Endothelial cell (in vitro differentiated cells): ENCODE data around the gene VAV2. TPM values are rescaled to one million over a fixed set of nuclear protein-coding genes. Genes with fewer than 3 reads are reported as not detected.
"Not testable (repeated sequence)": the region's sequence is repeated elsewhere in the genome, so short reads cannot be mapped to it uniquely, and the experiment has no call there.

ENCODE experiments used
- DNase-seq: peaks from one replicate; pipeline ENCODE4 v3.0.0; 2021; ENCODE audit warnings: low spot score
- H3K27ac Mint-ChIP-seq: one replicate; pipeline ENCODE4 v1.8.0; 2021; ENCODE audit warnings: mixed read lengths, inconsistent platforms; ENCODE audit not compliant: unreplicated experiment
- H3K27me3 Mint-ChIP-seq: one replicate; pipeline ENCODE4 v1.8.0; 2021; ENCODE audit warnings: mild to moderate bottlenecking, moderate library complexity, mixed read lengths, inconsistent platforms; ENCODE audit not compliant: unreplicated experiment
- H3K36me3 Mint-ChIP-seq: one replicate; pipeline ENCODE4 v1.8.0; 2021; ENCODE audit warnings: mild to moderate bottlenecking, low read depth, mixed read lengths, inconsistent platforms; ENCODE audit not compliant: unreplicated experiment
- H3K4me1 Mint-ChIP-seq: one replicate; pipeline ENCODE4 v1.8.0; 2021; ENCODE audit warnings: mild to moderate bottlenecking, mixed read lengths, inconsistent platforms; ENCODE audit not compliant: unreplicated experiment
- H3K4me3 Mint-ChIP-seq: one replicate; pipeline ENCODE4 v1.8.0; 2021; ENCODE audit warnings: mild to moderate bottlenecking, mixed read lengths, inconsistent platforms; ENCODE audit not compliant: unreplicated experiment
- H3K9me3 Mint-ChIP-seq: one replicate; pipeline ENCODE4 v1.8.0; 2021; ENCODE audit warnings: mixed read lengths, inconsistent platforms; ENCODE audit not compliant: unreplicated experiment
- total RNA-seq: library from RNA; stranded (reverse); fragmentation: NEBNext Ultra II Directional; extraction: Animal tissue kit (Norgen Biotek cat#: 25700); gene quantifications from one replicate; pipeline ENCODE4 v1.2.1, GENCODE V29; 2021; ENCODE audit not compliant: unreplicated experiment
- TF ChIP-seq, protein P1 (sequence below): fragments of 200-600 bp; sonication (generic); IDR thresholded peaks from one replicate; pipeline ENCODE4 v1.5.0; 2021; ENCODE audit warnings: antibody characterized with exemption; ENCODE audit not compliant: unreplicated experiment

The VAV2 gene
- total RNA-seq, 1 donor from 2014 or later: 27.2 TPM

- Mint-ChIP-seq H3K36me3 (peaks cover 39% of the 10 kb centered on the region), H3K27ac (no peak overlapping the region), H3K27me3 (peaks cover 3% of the 10 kb centered on the region), H3K4me3 (no peak overlapping the region), H3K9me3 (peaks cover 7% of the 10 kb centered on the region), H3K4me1 (peaks cover 11% of the 10 kb centered on the region)
- TF ChIP-seq, protein P1, sequence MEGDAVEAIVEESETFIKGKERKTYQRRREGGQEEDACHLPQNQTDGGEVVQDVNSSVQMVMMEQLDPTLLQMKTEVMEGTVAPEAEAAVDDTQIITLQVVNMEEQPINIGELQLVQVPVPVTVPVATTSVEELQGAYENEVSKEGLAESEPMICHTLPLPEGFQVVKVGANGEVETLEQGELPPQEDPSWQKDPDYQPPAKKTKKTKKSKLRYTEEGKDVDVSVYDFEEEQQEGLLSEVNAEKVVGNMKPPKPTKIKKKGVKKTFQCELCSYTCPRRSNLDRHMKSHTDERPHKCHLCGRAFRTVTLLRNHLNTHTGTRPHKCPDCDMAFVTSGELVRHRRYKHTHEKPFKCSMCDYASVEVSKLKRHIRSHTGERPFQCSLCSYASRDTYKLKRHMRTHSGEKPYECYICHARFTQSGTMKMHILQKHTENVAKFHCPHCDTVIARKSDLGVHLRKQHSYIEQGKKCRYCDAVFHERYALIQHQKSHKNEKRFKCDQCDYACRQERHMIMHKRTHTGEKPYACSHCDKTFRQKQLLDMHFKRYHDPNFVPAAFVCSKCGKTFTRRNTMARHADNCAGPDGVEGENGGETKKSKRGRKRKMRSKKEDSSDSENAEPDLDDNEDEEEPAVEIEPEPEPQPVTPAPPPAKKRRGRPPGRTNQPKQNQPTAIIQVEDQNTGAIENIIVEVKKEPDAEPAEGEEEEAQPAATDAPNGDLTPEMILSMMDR: no peak
- no peak for DNase-seq
Observed at GRCh38 chr9:133768859-133769510, 223.1 kb downstream of the VAV2 start.

- TF ChIP-seq, protein P1: no peak
- DNase-seq: no peak
- H3K9me3 Mint-ChIP-seq: peaks cover 7% of the 10 kb centered on the region
- H3K4me1 Mint-ChIP-seq: peaks cover 11% of the 10 kb centered on the region
- H3K27me3 Mint-ChIP-seq: peaks cover 3% of the 10 kb centered on the region
- H3K36me3 Mint-ChIP-seq: peaks cover 41% of the 10 kb centered on the region
- H3K4me3 Mint-ChIP-seq: no peak overlapping the region
- no peak overlapping the region for H3K27ac Mint-ChIP-seq
Observed at GRCh38 chr9:133768371-133768858, 223.7 kb downstream of the VAV2 start.

DNA sequence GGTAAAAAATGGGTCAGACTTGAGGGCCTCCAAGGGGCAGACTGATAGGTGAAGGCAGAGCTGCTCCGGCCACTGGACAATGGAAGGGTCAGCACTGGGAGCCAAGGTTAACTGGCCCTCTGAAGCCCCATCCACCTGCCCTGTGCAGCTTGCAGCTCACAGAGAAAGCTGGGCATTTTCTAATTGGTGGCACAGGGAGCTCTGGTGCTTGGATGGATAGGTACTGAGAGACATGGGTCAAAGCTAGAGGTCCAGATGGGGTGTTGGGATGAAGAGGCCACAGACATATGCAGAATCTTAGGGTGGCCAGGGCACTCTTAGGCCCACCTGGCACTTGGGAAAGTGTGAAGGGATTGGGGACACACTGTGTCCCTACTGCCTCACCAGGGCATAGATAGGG, 224.5 kb downstream of the VAV2 start:
- peaks cover 11% of the 10 kb centered on the region for H3K4me1 Mint-ChIP-seq
- TF ChIP-seq, protein P1: no peak
- no peak overlapping the region for H3K27ac Mint-ChIP-seq
- H3K4me3 Mint-ChIP-seq: no peak overlapping the region
- H3K9me3 Mint-ChIP-seq: peaks cover 7% of the 10 kb centered on the region
- peaks cover 41% of the 10 kb centered on the region for H3K36me3 Mint-ChIP-seq
- peaks cover 3% of the 10 kb centered on the region for H3K27me3 Mint-ChIP-seq
- DNase-seq: no peak

DNA sequence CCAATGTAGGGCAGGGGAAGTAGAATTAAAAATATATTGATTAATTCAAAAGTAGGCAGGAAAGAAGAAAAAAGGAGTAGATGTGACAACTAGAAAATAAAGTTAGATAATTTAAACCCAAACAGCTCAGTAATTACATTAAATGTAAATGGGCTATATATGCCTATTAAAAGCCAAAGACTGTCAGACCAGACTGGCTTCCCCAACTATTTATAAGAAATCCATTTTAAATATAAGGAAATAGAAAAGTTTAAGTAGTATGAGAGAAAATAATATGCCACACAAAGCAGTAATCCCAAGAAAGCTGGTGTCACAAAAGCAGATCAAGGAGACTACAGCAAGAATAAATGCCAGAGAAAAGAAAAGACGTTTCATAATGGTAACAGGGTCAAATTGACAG, 225.1 kb downstream of the VAV2 start:
- no peak for DNase-seq
- H3K36me3 Mint-ChIP-seq: peaks cover 45% of the 10 kb centered on the region

GRCh38 chr9:133766234-133766633, 225.9 kb downstream of the VAV2 start:
- not testable (repeated sequence) for DNase-seq, H3K27me3 Mint-ChIP-seq, H3K9me3 Mint-ChIP-seq, H3K4me3 Mint-ChIP-seq
- H3K27ac Mint-ChIP-seq: peak overlapping the region; percentile 4
- peaks cover 11% of the 10 kb centered on the region for H3K4me1 Mint-ChIP-seq
- peaks cover 44% of the 10 kb centered on the region for H3K36me3 Mint-ChIP-seq

More for the DNA sequence above, 225.1 kb downstream of the VAV2 start:
- Mint-ChIP-seq H3K27ac (no peak overlapping the region), H3K9me3 (peaks cover 7% of the 10 kb centered on the region), H3K4me1 (peaks cover 11% of the 10 kb centered on the region), H3K27me3 (peaks cover 3% of the 10 kb centered on the region), H3K4me3 (no peak overlapping the region)
- TF ChIP-seq, protein P1: no peak
